ENCODE data around the gene PTPN11. TPM values are rescaled to one million over a fixed set of nuclear protein-coding genes. Genes with fewer than 3 reads are reported as not detected.

The PTPN11 gene
- total and polyA plus RNA-seq, 2 experiments from 2014 or later = 78.0 to 89.5 TPM

- H3F3A ChIP-seq (ENCODE audit: insufficient read depth) = no peaks in the 10 kb centered on the region
- DNase-seq = peak; percentile 26
- H3K4me2 ChIP-seq (ENCODE audit: unreplicated experiment) = no peak overlapping the region
- H3K4me1 ChIP-seq (ENCODE audit: insufficient read depth) = no peaks in the 10 kb centered on the region
- 63 to 69% methylated on average over 4 of the region's 4 CpGs for WGBS, 2 experiments (ENCODE audit: low coverage in 1 of 2, low lambda C conversion rate in 2 of 2, missing lambda C conversion rate in 2 of 2)
- peaks cover 14% of the 10 kb centered on the region for H3K79me2 ChIP-seq (ENCODE audit: insufficient read depth)
- H3K9ac ChIP-seq = no peak overlapping the region
- H4K20me1 ChIP-seq (ENCODE audit: insufficient read depth) = 0 out of 2 replicates have a peak, but pooled peaks cover 5% of the 10 kb centered on the region
- H3K36me3 ChIP-seq (ENCODE audit: low read depth) = peaks cover 38% of the 10 kb centered on the region
- H3K27ac ChIP-seq = no peak overlapping the region
- no peak overlapping the region for H3K4me3 ChIP-seq
- in situ Hi-C loops (cut with MboI) = no loop called here
- H2AFZ ChIP-seq = no peak overlapping the region
- no peaks in the 10 kb centered on the region for H3K9me2 ChIP-seq (ENCODE audit: insufficient read depth)
- H3K27me3 ChIP-seq (replicated peaks; ENCODE audit: insufficient read depth) = no peaks in the 10 kb centered on the region
- TF ChIP-seq EZH2phosphoT487 (IDR thresholded peaks at IDR 0.05; ENCODE audit: insufficient read depth, low read depth) (no peak), EZH2 (IDR thresholded peaks at IDR 0.05; ENCODE audit: insufficient read depth, poor library complexity, severe bottlenecking) (no peak)
- H3K9me3 ChIP-seq (ENCODE audit: low read depth) = no peaks in the 10 kb centered on the region
Measured at GRCh38 chr12:112473056-112473455, 54.3 kb downstream of the PTPN11 start.

DNA sequence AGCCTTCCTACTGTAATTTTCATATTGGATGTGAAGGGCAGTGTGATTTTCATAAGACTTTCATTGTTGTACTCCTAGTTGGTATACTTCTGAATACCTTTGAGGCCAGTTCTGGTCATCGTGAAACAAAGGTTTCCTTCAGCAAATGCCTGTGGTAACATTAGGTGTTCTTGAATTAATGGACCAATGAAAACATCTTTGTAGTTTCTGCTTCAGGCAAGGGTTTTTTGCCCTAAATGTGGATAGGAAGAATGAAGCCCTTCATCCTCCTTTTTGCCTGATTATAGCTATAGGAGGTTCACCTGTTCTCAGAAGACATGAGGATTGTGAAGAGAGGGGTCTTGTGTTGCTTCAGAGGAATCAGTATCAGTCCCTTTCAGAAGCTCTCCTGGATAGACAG lies 60.7 kb downstream of the PTPN11 start:
- Histone ChIP-seq H3K27ac (no peak overlapping the region), H3K27me3 (replicated peaks; ENCODE audit: insufficient read depth) (no peaks in the 10 kb centered on the region), H4K20me1 (ENCODE audit: insufficient read depth) (no peaks in the 10 kb centered on the region), H3K36me3 (ENCODE audit: low read depth) (peaks cover 60% of the 10 kb centered on the region), H3K9me3 (ENCODE audit: low read depth) (no peaks in the 10 kb centered on the region), H3K9me2 (ENCODE audit: insufficient read depth) (no peaks in the 10 kb centered on the region), H3F3A (ENCODE audit: insufficient read depth) (no peaks in the 10 kb centered on the region), H3K4me3 (no peak overlapping the region), H3K79me2 (ENCODE audit: insufficient read depth) (0 out of 2 replicates have a peak, but pooled peaks cover 9% of the 10 kb centered on the region), H3K4me1 (ENCODE audit: insufficient read depth) (no peaks in the 10 kb centered on the region), H2AFZ (no peak overlapping the region), H3K9ac (no peak overlapping the region), H3K4me2 (ENCODE audit: unreplicated experiment) (no peak overlapping the region)
- in situ Hi-C loops (cut with MboI) = no loop called here
- no peak for DNase-seq
- no peak for TF ChIP-seq EZH2 (IDR thresholded peaks at IDR 0.05; ENCODE audit: insufficient read depth, poor library complexity, severe bottlenecking)
- no peak for TF ChIP-seq EZH2phosphoT487 (IDR thresholded peaks at IDR 0.05; ENCODE audit: insufficient read depth, low read depth)
- WGBS, 2 experiments (ENCODE audit: low coverage in 1 of 2, low lambda C conversion rate in 2 of 2, missing lambda C conversion rate in 2 of 2) = 100% methylated on average over 1 of the region's 1 CpG

DNA sequence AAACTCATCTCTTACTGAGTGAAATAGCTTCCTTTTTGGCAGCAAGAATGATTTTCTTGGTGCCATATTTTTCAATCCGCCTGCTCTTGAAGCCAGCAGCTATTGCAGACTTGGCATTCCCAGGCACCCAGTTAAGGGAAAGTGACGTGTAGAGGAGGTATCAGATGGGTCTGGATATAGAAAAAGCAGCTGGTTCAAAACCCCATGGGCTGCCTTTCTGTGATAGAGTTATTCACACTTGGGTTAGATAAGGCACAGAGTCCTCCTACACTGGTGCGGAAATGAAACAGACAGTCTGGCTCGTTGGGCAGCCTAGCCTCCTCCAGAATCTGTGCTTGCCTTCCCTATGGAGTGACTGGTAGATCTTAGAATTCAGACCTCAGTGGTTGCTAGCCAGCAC lies 62.2 kb downstream of the PTPN11 start:
- Histone ChIP-seq H3K79me2 (ENCODE audit: insufficient read depth) (0 out of 2 replicates have a peak, but pooled peaks cover 10% of the 10 kb centered on the region), H3K4me3 (no peak overlapping the region), H3F3A (ENCODE audit: insufficient read depth) (no peaks in the 10 kb centered on the region), H3K9me2 (ENCODE audit: insufficient read depth) (no peaks in the 10 kb centered on the region), H3K4me2 (ENCODE audit: unreplicated experiment) (no peak overlapping the region), H3K27ac (no peak overlapping the region), H3K9ac (no peak overlapping the region), H4K20me1 (ENCODE audit: insufficient read depth) (no peaks in the 10 kb centered on the region), H3K9me3 (ENCODE audit: low read depth) (no peaks in the 10 kb centered on the region), H3K27me3 (replicated peaks; ENCODE audit: insufficient read depth) (no peaks in the 10 kb centered on the region), H3K4me1 (ENCODE audit: insufficient read depth) (no peaks in the 10 kb centered on the region), H3K36me3 (ENCODE audit: low read depth) (peaks cover 54% of the 10 kb centered on the region), H2AFZ (no peak overlapping the region)
- WGBS, 2 experiments (ENCODE audit: low coverage in 1 of 2, low lambda C conversion rate in 2 of 2, missing lambda C conversion rate in 2 of 2) = 86 to 87% methylated on average over 4 of the region's 4 CpGs
- in situ Hi-C loops (cut with MboI) = no loop called here
- no peak for TF ChIP-seq EZH2phosphoT487 (IDR thresholded peaks at IDR 0.05; ENCODE audit: insufficient read depth, low read depth)
- TF ChIP-seq EZH2 (IDR thresholded peaks at IDR 0.05; ENCODE audit: insufficient read depth, poor library complexity, severe bottlenecking) = no peak
- DNase-seq = no peak

GRCh38 chr12:112482733-112483132 lies 64.0 kb downstream of the PTPN11 start:
- WGBS, 2 experiments (ENCODE audit: low coverage in 1 of 2, low lambda C conversion rate in 2 of 2, missing lambda C conversion rate in 2 of 2) = 91 to 100% methylated on average over 2 of the region's 2 CpGs
- Histone ChIP-seq H3K9ac (no peak overlapping the region), H3F3A (ENCODE audit: insufficient read depth) (no peaks in the 10 kb centered on the region), H2AFZ (no peak overlapping the region), H3K4me2 (ENCODE audit: unreplicated experiment) (no peak overlapping the region), H3K4me1 (ENCODE audit: insufficient read depth) (no peaks in the 10 kb centered on the region), H3K27ac (no peak overlapping the region), H3K4me3 (no peak overlapping the region), H3K27me3 (replicated peaks; ENCODE audit: insufficient read depth) (no peaks in the 10 kb centered on the region), H4K20me1 (ENCODE audit: insufficient read depth) (no peaks in the 10 kb centered on the region), H3K9me3 (ENCODE audit: low read depth) (no peaks in the 10 kb centered on the region), H3K79me2 (ENCODE audit: insufficient read depth) (0 out of 2 replicates have a peak, but pooled peaks cover 10% of the 10 kb centered on the region), H3K9me2 (ENCODE audit: insufficient read depth) (no peaks in the 10 kb centered on the region), H3K36me3 (ENCODE audit: low read depth) (peaks cover 50% of the 10 kb centered on the region)
- in situ Hi-C loops (cut with MboI) = no loop called here
- TF ChIP-seq EZH2 (IDR thresholded peaks at IDR 0.05; ENCODE audit: insufficient read depth, poor library complexity, severe bottlenecking) (no peak), EZH2phosphoT487 (IDR thresholded peaks at IDR 0.05; ENCODE audit: insufficient read depth, low read depth) (no peak)
- no peak for DNase-seq

GRCh38 chr12:112486361-112486760 lies 67.6 kb downstream of the PTPN11 start:
- Histone ChIP-seq H3K4me1 (ENCODE audit: insufficient read depth) (no peaks in the 10 kb centered on the region), H3K27me3 (replicated peaks; ENCODE audit: insufficient read depth) (no peaks in the 10 kb centered on the region), H3K9ac (no peak overlapping the region), H3K9me3 (ENCODE audit: low read depth) (no peaks in the 10 kb centered on the region), H2AFZ (no peak overlapping the region), H4K20me1 (ENCODE audit: insufficient read depth) (no peaks in the 10 kb centered on the region), H3K9me2 (ENCODE audit: insufficient read depth) (no peaks in the 10 kb centered on the region), H3F3A (ENCODE audit: insufficient read depth) (no peaks in the 10 kb centered on the region), H3K27ac (no peak overlapping the region), H3K79me2 (ENCODE audit: insufficient read depth) (0 out of 2 replicates have a peak, but pooled peaks cover 4% of the 10 kb centered on the region), H3K4me2 (ENCODE audit: unreplicated experiment) (no peak overlapping the region), H3K4me3 (no peak overlapping the region), H3K36me3 (ENCODE audit: low read depth) (peaks cover 51% of the 10 kb centered on the region; the same call in 1 of the 2 replicates)
- 91 to 93% methylated on average over 12 of the region's 12 CpGs for WGBS, 2 experiments (ENCODE audit: low coverage in 1 of 2, low lambda C conversion rate in 2 of 2, missing lambda C conversion rate in 2 of 2)
- TF ChIP-seq EZH2phosphoT487 (IDR thresholded peaks at IDR 0.05; ENCODE audit: insufficient read depth, low read depth) (no peak), EZH2 (IDR thresholded peaks at IDR 0.05; ENCODE audit: insufficient read depth, poor library complexity, severe bottlenecking) (no peak)
- no peak for DNase-seq
- in situ Hi-C loops (cut with MboI) = no loop called here
